ENCODE data around the gene MFRP. TPM values are rescaled to one million over a fixed set of nuclear protein-coding genes. Genes with fewer than 3 reads are reported as not detected.
A peak's percentile ranks its signal among the peaks of the same experiment; 100 is the strongest.

MFRP gene
- polyA plus RNA-seq, 1 of the 3 experiments (the other 2 are of a cell fraction), result not detected

GRCh38 chr11:119314726-119315125 lies 31.8 kb downstream of the MFRP start:
- Histone ChIP-seq H3K27me3 (ENCODE audit: insufficient read depth) (no peaks in the 10 kb centered on the region), H3K9me2 (no peaks in the 10 kb centered on the region), H3K9me3 (no peaks in the 10 kb centered on the region), H3K4me2 (no peak overlapping the region), H3K9ac (no peak overlapping the region), H4K20me1 (ENCODE audit: insufficient read depth) (no peaks in the 10 kb centered on the region), H3K27ac (ENCODE audit: low read depth in 2 of 2, low read length in 1 of 2) (no peak overlapping the region), H3K4me1 (ENCODE audit: control insufficient read depth in 1 of 2, insufficient read depth in 2 of 2, low read depth in 1 of 2, low read length in 1 of 2) (peaks cover 12 to 31% of the 10 kb centered on the region in 2 experiments; a peak in 2 of 4 replicates), H3K4me3 (ENCODE audit: low read depth in 2 of 2, low read length in 1 of 2) (no peak overlapping the region), H3K36me3 (replicated peaks in 1 of 2; ENCODE audit: control insufficient read depth in 1 of 2, insufficient read depth in 2 of 2, low read length in 1 of 2) (no peaks in the 10 kb centered on the region), H2AFZ (ENCODE audit: low read depth) (no peak overlapping the region), H3F3A (replicated peaks; ENCODE audit: insufficient read depth) (peaks cover 8% of the 10 kb centered on the region), H3K79me2 (ENCODE audit: insufficient read depth) (no peaks in the 10 kb centered on the region)
- peak; percentile 20 for DNase-seq
- ChIA-PET POLR2A (interaction anchor here (1.6 kb wide), 1 partner anchor 23 kb away, joined by 4 read pairs; no protein-coding TSS in a partner anchor), CTCF (interaction anchor here (0.7 to 4.8 kb wide), 5 partner anchors 9 to 215 kb away, joined by 3 to 22 read pairs (median 12); no protein-coding TSS in a partner anchor)
- WGBS (ENCODE audit: low lambda C conversion rate), result 98% methylated on average over 8 of the region's 18 CpGs
- TF ChIP-seq USF1 (IDR thresholded peaks at IDR 0.05; ENCODE audit: borderline replicate concordance, low read depth), result no peak

- DNase-seq, result no peak
- no peak overlapping the region for H3K9ac ChIP-seq
- peaks cover 4 to 24% of the 10 kb centered on the region in 2 experiments for H3K36me3 ChIP-seq (replicated peaks in 1 of 2; ENCODE audit: control insufficient read depth in 1 of 2, insufficient read depth in 2 of 2, low read length in 1 of 2)
- H3K27me3 ChIP-seq (ENCODE audit: insufficient read depth), result no peaks in the 10 kb centered on the region
- peaks cover 4% of the 10 kb centered on the region in 2 experiments; a peak in 2 of 4 replicates for H3K4me1 ChIP-seq (ENCODE audit: control insufficient read depth in 1 of 2, insufficient read depth in 2 of 2, low read depth in 1 of 2, low read length in 1 of 2)
- H3K4me2 ChIP-seq, result no peak overlapping the region
- WGBS (ENCODE audit: low lambda C conversion rate), result 92% methylated on average over 20 of the region's 20 CpGs
- no peak overlapping the region for H3K4me3 ChIP-seq (ENCODE audit: low read depth in 2 of 2, low read length in 1 of 2)
- peaks cover 22% of the 10 kb centered on the region for H3F3A ChIP-seq (replicated peaks; ENCODE audit: insufficient read depth)
- H4K20me1 ChIP-seq (ENCODE audit: insufficient read depth), result no peaks in the 10 kb centered on the region
- H2AFZ ChIP-seq (ENCODE audit: low read depth), result no peak overlapping the region
- no peak overlapping the region for H3K27ac ChIP-seq (ENCODE audit: low read depth in 2 of 2, low read length in 1 of 2)
- POLR2A ChIA-PET, result no interaction called here
- CTCF ChIA-PET, result interaction anchor here (1.5 kb wide), 1 partner anchor 13 kb away, joined by 13 read pairs; no protein-coding TSS in a partner anchor
- no peaks in the 10 kb centered on the region for H3K9me2 ChIP-seq
- H3K9me3 ChIP-seq, result no peaks in the 10 kb centered on the region
- no peaks in the 10 kb centered on the region for H3K79me2 ChIP-seq (ENCODE audit: insufficient read depth)
- TF ChIP-seq RAD21 (IDR thresholded peaks at IDR 0.05; ENCODE audit: low read length), result no peak
- TF ChIP-seq MXI1 (IDR thresholded peaks at IDR 0.05; ENCODE audit: low read depth, low read length), result no peak
- TF ChIP-seq SIN3A (IDR thresholded peaks at IDR 0.05; ENCODE audit: borderline replicate concordance, low read depth, low read length), result no peak
Measured at GRCh38 chr11:119310682-119311052, 35.8 kb downstream of the MFRP start.

- Histone ChIP-seq H3K27ac (ENCODE audit: low read depth in 2 of 2, low read length in 1 of 2) (no peak overlapping the region), H3K79me2 (ENCODE audit: insufficient read depth) (no peaks in the 10 kb centered on the region), H3K4me3 (ENCODE audit: low read depth in 2 of 2, low read length in 1 of 2) (no peak overlapping the region), H3K9me3 (no peaks in the 10 kb centered on the region), H2AFZ (ENCODE audit: low read depth) (no peak overlapping the region), H3K4me2 (no peak overlapping the region), H3K27me3 (ENCODE audit: insufficient read depth) (no peaks in the 10 kb centered on the region), H4K20me1 (ENCODE audit: insufficient read depth) (no peaks in the 10 kb centered on the region), H3K36me3 (replicated peaks in 1 of 2; ENCODE audit: control insufficient read depth in 1 of 2, insufficient read depth in 2 of 2, low read length in 1 of 2) (peaks cover 5 to 27% of the 10 kb centered on the region in 2 experiments), H3F3A (replicated peaks; ENCODE audit: insufficient read depth) (peaks cover 22% of the 10 kb centered on the region), H3K9me2 (no peaks in the 10 kb centered on the region), H3K4me1 (ENCODE audit: control insufficient read depth in 1 of 2, insufficient read depth in 2 of 2, low read depth in 1 of 2, low read length in 1 of 2) (no peaks in the 10 kb centered on the region), H3K9ac (no peak overlapping the region)
- WGBS (ENCODE audit: low lambda C conversion rate), result 93% methylated on average over 17 of the region's 17 CpGs
- ChIA-PET POLR2A (interaction anchor here (0.6 kb wide), 1 partner anchor 10 kb away, joined by 3 read pairs; no protein-coding TSS in a partner anchor), CTCF (interaction anchor here (1.2 to 1.5 kb wide), 2 partner anchors 14 to 105 kb away, joined by 6 to 13 read pairs; partner anchors contain the start of gene CBL)
- DNase-seq, result no peak
- TF ChIP-seq IRF3 (IDR thresholded peaks at IDR 0.05; ENCODE audit: low read depth, low read length) (no peak), EP300 (IDR thresholded peaks at IDR 0.05; ENCODE audit: borderline replicate concordance in 1 of 2, low read depth in 1 of 2, low read length in 1 of 2) (no peak), RCOR1 (IDR thresholded peaks at IDR 0.05; ENCODE audit: low read length) (no peak), ZBTB33 (IDR thresholded peaks at IDR 0.05; ENCODE audit: borderline replicate concordance, low read depth) (no peak), SIN3A (IDR thresholded peaks at IDR 0.05; ENCODE audit: borderline replicate concordance, low read depth, low read length) (no peak), RAD21 (IDR thresholded peaks at IDR 0.05; ENCODE audit: low read length) (no peak)
Measured at GRCh38 chr11:119309953-119310681, 36.4 kb downstream of the MFRP start.
